ENCODE results near the gene NAA20.

NAA20 gene

DNA sequence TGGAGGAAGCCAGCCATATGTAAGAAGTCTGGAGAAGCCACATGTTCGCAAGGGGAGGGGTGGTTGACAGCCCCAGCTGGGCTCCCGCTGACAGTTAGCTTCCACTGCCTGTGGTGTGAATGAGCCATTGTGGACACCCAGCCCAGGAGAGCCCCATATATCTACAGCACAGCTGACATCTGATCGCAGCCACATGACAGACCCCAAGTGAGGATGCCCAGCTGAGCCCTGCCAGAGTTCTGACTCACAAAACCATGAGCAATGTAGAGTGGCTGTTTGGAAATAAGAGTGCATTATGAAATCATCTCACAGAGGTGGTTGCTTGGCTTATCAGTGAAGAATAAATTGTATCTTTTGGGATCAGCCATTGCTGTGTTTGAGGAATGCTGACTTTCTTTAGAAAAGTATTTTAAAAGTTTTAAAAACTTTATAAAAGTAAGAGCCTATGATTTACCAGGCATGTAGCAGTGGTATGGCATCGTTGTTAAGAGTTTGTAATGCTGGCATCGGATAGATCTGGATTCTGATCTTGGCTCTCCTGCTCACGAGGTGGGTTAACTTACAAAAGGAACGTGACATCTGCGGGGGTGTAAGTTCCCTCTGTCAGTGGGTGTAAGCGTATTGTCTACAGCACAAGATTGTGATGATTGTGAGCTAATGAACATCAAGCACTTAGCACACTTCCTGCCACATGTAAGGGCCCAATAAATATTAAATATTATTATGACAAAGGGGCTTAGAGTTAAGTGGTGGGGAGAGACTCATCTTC lies 59.3 kb downstream of the NAA20 start:
- DNase-seq (ENCODE audit: low read depth), result no peak

DNA sequence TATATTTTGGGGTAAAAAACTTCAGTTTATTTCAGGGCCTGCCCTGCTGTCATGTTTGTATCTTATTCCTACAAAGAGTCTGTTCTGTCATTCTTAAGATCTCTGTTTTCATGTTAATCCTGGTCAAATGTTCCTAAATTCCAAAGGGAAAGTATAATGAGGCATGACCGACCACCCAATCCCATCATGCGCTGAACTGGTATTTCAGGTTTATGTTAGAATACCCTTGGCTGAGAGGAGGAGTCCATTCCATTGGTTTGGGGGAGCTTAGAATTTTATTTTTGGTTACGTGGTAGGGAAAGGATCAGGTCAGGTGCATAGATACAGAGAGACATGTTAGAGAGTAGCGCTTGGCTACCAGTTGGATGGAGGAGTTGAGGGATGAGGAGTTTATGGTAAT lies 60.9 kb downstream of the NAA20 start:
- no peak for DNase-seq (ENCODE audit: low read depth)

DNA sequence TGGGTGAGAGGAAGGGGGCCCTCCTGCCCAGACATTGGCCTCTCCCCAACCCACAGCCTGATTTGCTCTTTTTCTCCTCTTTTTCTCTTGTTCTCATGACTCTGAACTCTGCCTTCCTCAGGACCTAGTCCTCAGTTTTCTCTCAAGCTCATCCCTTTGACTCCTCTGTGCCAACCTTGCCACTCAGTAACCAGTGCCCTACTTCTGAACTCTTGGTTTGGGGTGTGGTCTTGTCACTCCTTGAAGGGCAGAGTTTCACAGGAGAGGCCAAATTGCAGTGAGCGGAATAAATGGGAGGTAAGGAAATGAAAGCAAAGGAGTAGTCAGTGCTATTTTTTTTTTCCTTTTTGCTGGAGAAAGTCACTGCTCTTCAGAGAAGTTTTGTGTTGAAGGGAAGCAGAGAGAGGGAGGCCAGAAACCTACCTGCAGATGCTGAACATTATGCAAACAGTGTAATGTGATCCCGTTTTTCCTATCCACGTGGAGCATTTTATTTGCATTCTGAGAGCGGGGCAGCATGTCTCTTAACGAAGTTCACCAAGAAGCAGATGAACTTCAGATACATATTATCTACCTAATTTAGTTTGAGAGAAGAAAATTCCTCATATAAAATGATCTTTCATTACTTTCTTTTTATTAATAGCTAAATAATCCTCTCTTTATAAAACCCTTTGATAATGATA lies 62.1 kb downstream of the NAA20 start:
- no peak for DNase-seq (ENCODE audit: low read depth)
